ENCODE data around the gene FRMD1.

DNA sequence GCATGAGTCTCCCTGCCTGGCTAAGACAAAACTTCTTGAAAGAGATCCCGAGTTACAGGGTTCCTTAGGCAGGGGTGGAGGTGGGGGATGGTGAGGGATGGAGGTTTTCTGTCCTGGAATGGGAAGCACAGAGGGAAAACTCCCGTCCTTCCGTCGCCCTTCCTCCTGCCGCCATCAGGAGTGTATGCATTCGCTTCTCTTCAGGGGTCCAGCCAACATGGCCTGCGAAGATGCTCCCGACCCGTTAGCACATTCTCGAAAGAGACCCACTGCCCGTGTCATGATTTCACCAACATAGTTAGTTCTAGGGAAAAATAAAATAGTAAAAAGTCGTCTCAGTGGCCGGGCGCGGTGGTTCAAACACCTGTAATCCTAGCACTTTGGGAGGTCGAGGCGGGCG, 44.5 kb downstream of the FRMD1 start:
- TF ChIP-seq, protein P1, sequence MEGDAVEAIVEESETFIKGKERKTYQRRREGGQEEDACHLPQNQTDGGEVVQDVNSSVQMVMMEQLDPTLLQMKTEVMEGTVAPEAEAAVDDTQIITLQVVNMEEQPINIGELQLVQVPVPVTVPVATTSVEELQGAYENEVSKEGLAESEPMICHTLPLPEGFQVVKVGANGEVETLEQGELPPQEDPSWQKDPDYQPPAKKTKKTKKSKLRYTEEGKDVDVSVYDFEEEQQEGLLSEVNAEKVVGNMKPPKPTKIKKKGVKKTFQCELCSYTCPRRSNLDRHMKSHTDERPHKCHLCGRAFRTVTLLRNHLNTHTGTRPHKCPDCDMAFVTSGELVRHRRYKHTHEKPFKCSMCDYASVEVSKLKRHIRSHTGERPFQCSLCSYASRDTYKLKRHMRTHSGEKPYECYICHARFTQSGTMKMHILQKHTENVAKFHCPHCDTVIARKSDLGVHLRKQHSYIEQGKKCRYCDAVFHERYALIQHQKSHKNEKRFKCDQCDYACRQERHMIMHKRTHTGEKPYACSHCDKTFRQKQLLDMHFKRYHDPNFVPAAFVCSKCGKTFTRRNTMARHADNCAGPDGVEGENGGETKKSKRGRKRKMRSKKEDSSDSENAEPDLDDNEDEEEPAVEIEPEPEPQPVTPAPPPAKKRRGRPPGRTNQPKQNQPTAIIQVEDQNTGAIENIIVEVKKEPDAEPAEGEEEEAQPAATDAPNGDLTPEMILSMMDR (IDR thresholded peaks at IDR 0.05) = no peak
- TF ChIP-seq EZH2 (IDR thresholded peaks at IDR 0.05) (no peak), EZH2phosphoT487 (IDR thresholded peaks at IDR 0.05) (no peak)

Data from neural progenitor cell (in vitro differentiated cells).